Uterine smooth muscle cell (primary cell): Measurements from ENCODE around the gene C11orf68. TPM values are rescaled to one million over a fixed set of nuclear protein-coding genes. Genes with fewer than 3 reads are reported as not detected.

Experiments
- total RNA-seq: library from RNA; depleted of rRNA; stranded (reverse); fragments of >200 nt; gene quantifications from 2 replicates; pipeline ENCODE4 v1.2.3, GENCODE V29; 2014

Gene C11orf68
- total RNA-seq = 28.2 and 37.5 TPM in 2 replicates

GRCh38 chr11:65918211-65919140 is at the start of gene C11orf68:
TSS of gene C11orf68 (minus strand) at chr11:65919062. CDS start at chr11:65919031, 31 bp downstream.

GRCh38 chr11:65961267-65962140 is 42.6 kb upstream of the C11orf68 start, which contains the start of gene SART1:
TSS of gene SART1 (plus strand) at chr11:65961734. CDS start at chr11:65961781, 47 bp downstream.

GRCh38 chr11:65945430-65945911 is 26.6 kb upstream of the C11orf68 start, which contains the start of gene TSGA10IP:
TSS of gene TSGA10IP (plus strand) at chr11:65945480. CDS start at chr11:65945676, 196 bp downstream.

GRCh38 chr11:65919141-65919572 is 295 bp upstream of the C11orf68 start, which contains the start of gene DRAP1:
TSS of gene DRAP1 (plus strand) at chr11:65919426. CDS start at chr11:65919502, 76 bp downstream.

GRCh38 chr11:65900125-65900898 is 18.6 kb downstream of the C11orf68 start, which contains the start of gene FOSL1:
TSS of gene FOSL1 (minus strand) at chr11:65900388. CDS start at chr11:65900339, 49 bp downstream.

GRCh38 chr11:65890324-65891218 is 28.3 kb downstream of the C11orf68 start, which contains the start of gene CCDC85B:
TSS of gene CCDC85B (plus strand) at chr11:65890673. CDS start at chr11:65890784, 111 bp downstream.

GRCh38 chr11:65888163-65888814 is 30.6 kb downstream of the C11orf68 start, which contains the start of gene FIBP:
TSS of gene FIBP (minus strand) at chr11:65888471. CDS start at chr11:65888418, 53 bp downstream.

GRCh38 chr11:65879617-65880016 is 39.2 kb downstream of the C11orf68 start, which contains the start of gene CTSW:
TSS of gene CTSW (plus strand) at chr11:65879837. CDS start at chr11:65879855, 18 bp downstream.

GRCh38 chr11:65872586-65873317 is 46.1 kb downstream of the C11orf68 start, which contains the start of gene EFEMP2:
TSS of gene EFEMP2 (minus strand) at chr11:65872800. CDS start at chr11:65872354, 446 bp downstream.

Other genes with a start within 250 kb of the C11orf68 start
- gene KAT5, start 206.8 kb downstream of the C11orf68 start, total RNA-seq = 44.0 and 51.5 TPM in 2 replicates
- gene RNASEH2C, start 198.3 kb downstream of the C11orf68 start, total RNA-seq = 55.6 and 59.7 TPM in 2 replicates
- gene AP5B1, start 138.1 kb downstream of the C11orf68 start, total RNA-seq = 6.5 and 8.0 TPM in 2 replicates
- gene OVOL1, start 132.0 kb downstream of the C11orf68 start, total RNA-seq = not detected in 2 replicates
- gene SNX32, start 85.1 kb downstream of the C11orf68 start, total RNA-seq = 0.44 and 0.75 TPM in 2 replicates
- 904 and 1,254 TPM in 2 replicates for gene CFL1, start 60.9 kb downstream of the C11orf68 start, total RNA-seq
- 61.0 and 61.1 TPM in 2 replicates for gene MUS81, start 58.6 kb downstream of the C11orf68 start, total RNA-seq
- 37.7 and 62.2 TPM in 2 replicates for gene EFEMP2, start 46.3 kb downstream of the C11orf68 start, total RNA-seq
- 0.12 TPM in 1 of 2 replicates, not detected in the other for gene CTSW, start 39.2 kb downstream of the C11orf68 start, total RNA-seq
- gene FIBP, start 30.6 kb downstream of the C11orf68 start, total RNA-seq = 185 and 189 TPM in 2 replicates
- gene CCDC85B, start 28.4 kb downstream of the C11orf68 start, total RNA-seq = 93.9 and 99.7 TPM in 2 replicates
- 21.4 and 63.9 TPM in 2 replicates for gene FOSL1, start 18.7 kb downstream of the C11orf68 start, total RNA-seq
- gene DRAP1, start 364 bp upstream of the C11orf68 start, total RNA-seq = 313 and 580 TPM in 2 replicates
- gene TSGA10IP, start 26.4 kb upstream of the C11orf68 start, total RNA-seq = 0.11 and 0.37 TPM in 2 replicates
- gene SART1, start 42.7 kb upstream of the C11orf68 start, total RNA-seq = 66.6 and 68.2 TPM in 2 replicates
- gene EIF1AD, start 83.1 kb upstream of the C11orf68 start, total RNA-seq = 31.2 and 42.6 TPM in 2 replicates
- 19.3 and 20.2 TPM in 2 replicates for gene BANF1, start 83.4 kb upstream of the C11orf68 start, total RNA-seq
- not detected in 2 replicates for gene CST6, start 92.9 kb upstream of the C11orf68 start, total RNA-seq
- gene CATSPER1, start 107.4 kb upstream of the C11orf68 start, total RNA-seq = under 0.01 TPM in 1 of 2 replicates, not detected in the other
- gene GAL3ST3, start 130.1 kb upstream of the C11orf68 start, total RNA-seq = 0.12 TPM in 1 of 2 replicates, not detected in the other
- gene SF3B2, start 133.3 kb upstream of the C11orf68 start, total RNA-seq = 157 and 183 TPM in 2 replicates
- 25.8 and 34.7 TPM in 2 replicates for gene PACS1, start 151.2 kb upstream of the C11orf68 start, total RNA-seq